ENCODE data around the gene B4GALNT3. TPM values are rescaled to one million over a fixed set of nuclear protein-coding genes. Genes with fewer than 3 reads are reported as not detected.

B4GALNT3 gene
- total and polyA plus RNA-seq, 10 of the 15 experiments (the other 5 are each of a cell fraction or from before 2014, with no cell fraction given), result 0.05 to 4.2 (median 2.7) TPM; not detected in 1

DNA sequence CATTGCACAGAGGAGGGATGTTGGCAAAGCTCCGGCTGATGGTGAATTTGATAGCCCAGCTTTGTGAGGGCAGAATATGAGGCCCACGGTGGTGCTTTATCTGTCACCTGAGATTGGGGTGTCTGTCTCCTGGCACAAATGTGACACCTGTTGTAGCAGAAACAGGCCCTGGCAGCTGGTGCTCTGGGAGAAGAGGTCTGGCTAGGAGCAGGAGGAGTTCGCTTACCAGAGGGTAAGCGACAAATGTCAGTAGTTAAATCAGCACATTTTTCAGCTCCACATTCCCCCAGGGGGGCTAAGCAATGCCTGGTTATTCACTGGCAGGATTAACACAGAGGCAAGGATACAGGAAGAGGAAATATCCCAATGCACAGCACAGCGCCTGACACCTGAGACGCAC is 71.1 kb downstream of the B4GALNT3 start:
- Histone ChIP-seq H3K9ac (ENCODE audit: control insufficient read depth, insufficient read depth, low read length) (no peak overlapping the region), H4K20me1 (ENCODE audit: control insufficient read depth, insufficient read depth) (no peaks in the 10 kb centered on the region), H3K27me3 (replicated peaks in 1 of 2; ENCODE audit: control insufficient read depth in 2 of 2, insufficient read depth in 2 of 2, low read length in 1 of 2) (peaks cover 0 to 1% of the 10 kb centered on the region in 2 experiments; a peak in 2 of 4 replicates), H3K27ac (ENCODE audit: control insufficient read depth, insufficient read depth) (no peak overlapping the region), H3K79me2 (ENCODE audit: control insufficient read depth, insufficient read depth, low read length) (no peaks in the 10 kb centered on the region), H2AFZ (ENCODE audit: control insufficient read depth, low read depth, low read length) (no peak overlapping the region), H3K9me3 (replicated peaks; ENCODE audit: control insufficient read depth, insufficient read depth, low read length) (peaks cover 3% of the 10 kb centered on the region; the same call in 2 of the 3 replicates), H3K4me2 (ENCODE audit: control insufficient read depth, insufficient read depth) (no peak overlapping the region), H3K4me1 (ENCODE audit: control insufficient read depth, insufficient read depth, low read length) (no peaks in the 10 kb centered on the region), H3K4me3 (no peak overlapping the region), H3K36me3 (ENCODE audit: control insufficient read depth in 2 of 2, insufficient read depth in 2 of 2, low read length in 1 of 2) (no peaks in the 10 kb centered on the region)
- BruUV-seq (replicated peaks), result no TSS peak
- FAIRE-seq (no peak), DNase-seq (ENCODE audit: low read depth, low spot score) (no peak), ATAC-seq (no peak)
- 93% methylated on average over 6 of the region's 6 CpGs for WGBS (ENCODE audit: insufficient coverage, insufficient replicate concordance, low lambda C conversion rate, missing lambda C conversion rate)
- in situ Hi-C loops (cut with MboI) (no loop called here), intact Hi-C loops (cut with micrococcal nuclease; ENCODE audit: unreplicated experiment) (loop anchor here (5.0 kb wide), 1 partner anchor 74 kb away; the partner anchor contains the start of gene B4GALNT3)
- TF ChIP-seq KDM1A (IDR thresholded peaks at IDR 0.05; ENCODE audit: borderline replicate concordance), result no peak
- TF ChIP-seq CREB1 (IDR thresholded peaks at IDR 0.05; ENCODE audit: low read depth), result no peak
- no peak for TF ChIP-seq RELA (IDR thresholded peaks at IDR 0.05; ENCODE audit: borderline replicate concordance, partially characterized antibody)
- TF ChIP-seq FOXM1 (IDR thresholded peaks at IDR 0.05; ENCODE audit: low read depth, low read length), result no peak
- TF ChIP-seq MTA2 (IDR thresholded peaks at IDR 0.05; ENCODE audit: low read depth), result no peak
- no peak for TF ChIP-seq PAX8 (IDR thresholded peaks at IDR 0.05)
- no peak for TF ChIP-seq GATAD2B (conservative IDR thresholded peaks at IDR 0.05; ENCODE audit: low read depth)
- TF ChIP-seq, protein P1, sequence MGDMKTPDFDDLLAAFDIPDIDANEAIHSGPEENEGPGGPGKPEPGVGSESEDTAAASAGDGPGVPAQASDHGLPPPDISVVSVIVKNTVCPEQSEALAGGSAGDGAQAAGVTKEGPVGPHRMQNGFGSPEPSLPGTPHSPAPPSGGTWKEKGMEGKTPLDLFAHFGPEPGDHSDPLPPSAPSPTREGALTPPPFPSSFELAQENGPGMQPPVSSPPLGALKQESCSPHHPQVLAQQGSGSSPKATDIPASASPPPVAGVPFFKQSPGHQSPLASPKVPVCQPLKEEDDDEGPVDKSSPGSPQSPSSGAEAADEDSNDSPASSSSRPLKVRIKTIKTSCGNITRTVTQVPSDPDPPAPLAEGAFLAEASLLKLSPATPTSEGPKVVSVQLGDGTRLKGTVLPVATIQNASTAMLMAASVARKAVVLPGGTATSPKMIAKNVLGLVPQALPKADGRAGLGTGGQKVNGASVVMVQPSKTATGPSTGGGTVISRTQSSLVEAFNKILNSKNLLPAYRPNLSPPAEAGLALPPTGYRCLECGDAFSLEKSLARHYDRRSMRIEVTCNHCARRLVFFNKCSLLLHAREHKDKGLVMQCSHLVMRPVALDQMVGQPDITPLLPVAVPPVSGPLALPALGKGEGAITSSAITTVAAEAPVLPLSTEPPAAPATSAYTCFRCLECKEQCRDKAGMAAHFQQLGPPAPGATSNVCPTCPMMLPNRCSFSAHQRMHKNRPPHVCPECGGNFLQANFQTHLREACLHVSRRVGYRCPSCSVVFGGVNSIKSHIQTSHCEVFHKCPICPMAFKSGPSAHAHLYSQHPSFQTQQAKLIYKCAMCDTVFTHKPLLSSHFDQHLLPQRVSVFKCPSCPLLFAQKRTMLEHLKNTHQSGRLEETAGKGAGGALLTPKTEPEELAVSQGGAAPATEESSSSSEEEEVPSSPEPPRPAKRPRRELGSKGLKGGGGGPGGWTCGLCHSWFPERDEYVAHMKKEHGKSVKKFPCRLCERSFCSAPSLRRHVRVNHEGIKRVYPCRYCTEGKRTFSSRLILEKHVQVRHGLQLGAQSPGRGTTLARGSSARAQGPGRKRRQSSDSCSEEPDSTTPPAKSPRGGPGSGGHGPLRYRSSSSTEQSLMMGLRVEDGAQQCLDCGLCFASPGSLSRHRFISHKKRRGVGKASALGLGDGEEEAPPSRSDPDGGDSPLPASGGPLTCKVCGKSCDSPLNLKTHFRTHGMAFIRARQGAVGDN (IDR thresholded peaks at IDR 0.05), result no peak
- CTCF ChIA-PET, result no interaction called here
- POLR2A ChIA-PET, result no interaction called here
- SMC1A ChIA-PET (ENCODE audit: uncharacterized antibody, unreplicated experiment), result interaction anchor here (0.6 kb wide), 1 partner anchor 974 kb away, joined by 3 read pairs; no protein-coding TSS in a partner anchor
- RAD21 ChIA-PET (ENCODE audit: unreplicated experiment), result no interaction called here

Measured in GM12878 (cell line).